Measurements from ENCODE around the gene TMEM123.
A peak's percentile ranks its signal among the peaks of the same experiment; 100 is the strongest.

The TMEM123 gene

DNA sequence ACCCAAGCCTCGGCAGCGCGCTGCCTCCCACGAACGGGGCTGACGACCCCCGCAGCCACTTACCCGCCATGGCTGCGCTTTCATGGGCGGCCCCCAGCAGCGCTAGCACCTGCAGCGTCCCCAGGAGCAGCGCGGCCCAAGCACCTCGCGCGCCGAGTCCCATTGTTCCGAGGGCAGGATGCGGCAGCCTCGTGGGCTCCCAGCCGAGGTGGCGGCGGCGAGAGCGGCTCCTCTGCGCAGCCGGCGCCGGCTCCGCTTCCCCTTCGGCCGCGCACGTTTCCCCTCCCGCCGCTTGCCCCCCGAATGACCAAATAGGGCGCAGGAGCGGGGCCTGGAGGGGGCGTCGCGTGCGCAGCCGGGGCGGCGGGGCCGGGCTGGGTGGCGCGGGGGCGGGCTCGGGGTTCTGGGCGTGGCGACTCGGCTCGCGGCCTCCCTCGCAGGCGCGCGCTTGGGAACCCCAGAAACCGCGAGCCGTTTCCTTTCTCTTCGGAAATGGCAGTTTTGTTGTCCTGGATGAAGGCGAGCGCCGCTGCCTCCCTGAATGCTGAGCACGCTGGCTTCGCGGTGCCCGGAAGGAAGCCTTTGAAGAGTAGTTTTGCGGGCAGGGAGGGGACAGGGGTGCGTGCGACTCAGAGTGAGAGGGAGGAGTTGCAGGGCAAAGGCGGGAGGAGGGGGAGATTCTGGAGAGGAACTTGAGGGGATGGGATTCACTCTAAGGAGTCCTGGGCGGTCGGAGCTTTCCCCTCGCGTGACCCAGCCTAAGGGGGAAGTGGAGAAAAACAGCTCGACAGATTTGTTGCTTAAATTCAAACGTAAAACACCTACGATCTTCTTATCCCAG, at the start of gene TMEM123:
Gene TMEM123 (minus strand): TSS at position 305 of the 841 bp plus-strand sequence. CDS start 142 bp downstream, at position 163.
- DNase-seq = no peak

GRCh38 chr11:102500829-102501228, 48.3 kb upstream of the TMEM123 start:
- DNase-seq = no peak

GRCh38 chr11:102499931-102500330, 47.4 kb upstream of the TMEM123 start:
- DNase-seq = no peak

DNA sequence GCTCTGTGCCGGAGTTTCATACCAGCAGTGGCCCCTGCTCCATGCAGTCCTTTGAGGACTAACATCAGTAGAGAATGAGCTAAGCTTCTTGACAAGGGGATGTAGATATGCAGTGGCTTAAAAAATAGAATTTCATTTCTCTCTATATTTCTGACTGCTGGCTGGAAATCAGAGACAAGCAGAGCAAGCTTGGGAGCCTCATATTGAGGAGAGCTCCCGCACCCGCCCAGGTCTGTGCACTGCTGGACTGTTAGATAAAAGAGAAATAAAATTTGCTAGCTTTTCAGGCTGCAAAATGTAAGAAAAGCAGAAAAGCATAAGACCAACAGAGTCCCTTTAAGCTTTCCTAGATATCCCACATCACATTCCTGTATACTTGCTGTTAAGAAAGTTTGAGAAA, 46.6 kb upstream of the TMEM123 start:
- DNase-seq = no peak

DNA sequence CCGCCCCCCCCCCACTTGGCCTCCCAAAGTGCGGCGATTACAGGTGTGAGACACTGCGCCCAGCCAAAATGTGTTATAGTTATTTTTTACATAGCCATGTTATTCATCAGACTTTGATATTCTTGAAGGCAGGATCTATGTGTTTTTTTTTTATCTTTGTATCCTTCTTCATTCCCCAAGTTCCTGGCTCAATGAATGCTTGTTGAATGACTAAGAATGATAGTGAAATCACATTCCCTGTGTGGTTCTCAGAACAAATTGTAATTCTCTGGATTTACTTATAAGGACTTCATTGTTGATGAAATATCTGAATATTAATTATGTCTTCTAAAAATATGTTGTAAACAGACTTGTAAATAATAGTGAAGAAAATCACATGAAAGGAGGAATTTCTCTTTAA, 44.5 kb upstream of the TMEM123 start:
- no peak for DNase-seq

- peak; percentile 36 for DNase-seq
These were observed 42.8 kb upstream of the TMEM123 start for GRCh38 chr11:102495161-102496042.

GRCh38 chr11:102494216-102494615, 41.7 kb upstream of the TMEM123 start:
- no peak for DNase-seq

GRCh38 chr11:102493524-102493923, 41.0 kb upstream of the TMEM123 start:
- no peak for DNase-seq

DNA sequence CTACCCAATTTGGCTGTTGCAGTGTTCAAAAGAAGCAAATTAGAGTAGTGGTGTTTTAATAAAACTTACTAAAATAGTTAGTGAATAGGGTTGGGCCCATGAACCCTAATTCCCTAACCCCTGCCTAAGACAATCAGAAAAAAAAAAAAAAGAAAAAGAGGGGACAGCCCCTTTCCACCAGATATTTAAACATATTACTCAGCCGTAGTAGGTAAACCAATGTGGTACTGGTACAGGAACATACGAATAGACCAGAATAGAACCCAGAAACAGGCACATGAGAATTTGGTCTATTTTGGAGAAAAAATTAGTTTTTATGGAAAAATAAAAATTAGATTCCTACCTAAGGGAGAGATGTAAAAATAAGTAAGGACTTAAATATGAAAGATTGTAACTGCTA, 39.4 kb upstream of the TMEM123 start:
- DNase-seq = no peak

DNA sequence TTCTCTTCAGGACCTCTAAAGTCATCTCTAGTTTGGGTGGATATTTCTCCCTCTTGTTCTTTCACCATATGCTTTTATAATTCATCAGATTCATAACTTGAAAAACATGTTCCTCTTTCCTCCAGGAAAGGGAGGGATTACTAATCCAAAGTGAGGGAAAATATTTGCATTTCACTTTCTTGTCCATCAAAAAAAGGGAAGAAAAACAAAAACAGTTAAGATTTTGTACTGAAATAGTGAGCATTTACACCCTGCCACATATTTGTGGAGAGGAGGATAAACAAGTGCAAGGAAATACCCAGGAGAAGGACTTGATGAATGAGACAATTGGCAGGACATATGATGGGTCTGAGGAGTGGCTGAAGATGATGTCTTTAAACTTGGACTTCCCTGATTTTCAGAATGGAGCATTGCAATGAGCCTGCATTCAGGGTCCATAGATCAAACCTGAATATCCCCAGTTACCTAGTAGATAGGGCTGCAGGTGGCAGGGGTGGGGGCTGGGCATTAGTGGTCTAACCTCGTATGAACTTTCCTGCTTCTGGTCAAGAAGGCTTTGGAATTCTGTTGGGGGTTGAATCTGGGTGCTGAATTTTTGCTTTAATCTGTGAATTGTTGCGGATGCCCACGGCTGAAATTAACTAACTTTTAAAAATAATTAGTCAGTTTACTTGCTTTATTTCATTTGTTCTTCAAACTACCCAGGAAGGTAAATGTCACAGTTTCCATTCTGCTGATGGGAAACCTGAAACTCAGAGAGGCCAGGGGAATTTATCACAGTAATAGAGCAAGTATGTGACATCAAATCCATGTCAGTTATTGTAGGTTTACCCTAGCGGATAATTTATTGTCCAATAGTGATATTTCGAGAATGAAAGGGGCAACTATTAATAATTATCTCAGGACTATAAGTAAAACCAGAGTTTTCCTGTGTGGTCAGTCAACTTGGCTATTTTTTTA, 36.9 kb upstream of the TMEM123 start:
- DNase-seq = no peak

DNA sequence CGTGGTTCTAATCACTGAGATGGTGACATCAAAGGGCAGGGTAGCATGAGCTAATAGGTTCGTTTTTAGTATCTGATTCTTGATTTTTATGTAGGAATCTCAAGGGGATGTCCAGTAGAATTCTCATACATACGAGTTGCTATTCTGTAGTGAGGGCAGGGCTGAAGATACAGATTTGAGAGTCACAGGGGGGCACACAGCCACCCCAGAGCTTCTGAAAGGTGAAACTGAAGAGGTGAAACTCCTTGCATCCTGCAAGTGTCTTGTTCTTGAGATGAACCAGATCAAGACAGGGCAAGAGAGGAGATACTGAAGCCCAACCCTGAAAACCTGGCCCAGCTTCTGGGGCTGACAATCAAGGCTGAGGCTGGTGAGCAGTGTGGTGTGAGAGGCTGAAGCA, 35.6 kb upstream of the TMEM123 start:
- no peak for DNase-seq

DNA sequence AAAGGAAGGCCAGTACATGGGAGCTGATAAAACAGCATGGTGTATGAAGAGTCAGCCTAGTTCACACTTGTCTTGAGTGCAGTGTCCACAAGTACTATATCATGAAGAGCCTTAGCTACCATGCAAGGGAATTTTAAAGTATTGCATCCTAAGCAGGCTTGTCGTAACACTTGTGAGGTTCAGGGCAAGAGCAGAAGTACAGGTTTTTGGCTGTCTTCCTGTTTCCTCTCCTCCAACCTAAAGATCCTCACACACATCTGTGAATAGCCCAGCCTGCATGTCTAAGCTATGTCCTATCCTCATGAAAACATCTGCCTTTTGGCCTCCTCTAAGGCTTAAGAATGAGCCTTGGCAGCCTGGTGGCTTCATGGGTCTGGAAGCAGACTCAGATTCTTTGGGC, 34.6 kb upstream of the TMEM123 start:
- no peak for DNase-seq

DNA sequence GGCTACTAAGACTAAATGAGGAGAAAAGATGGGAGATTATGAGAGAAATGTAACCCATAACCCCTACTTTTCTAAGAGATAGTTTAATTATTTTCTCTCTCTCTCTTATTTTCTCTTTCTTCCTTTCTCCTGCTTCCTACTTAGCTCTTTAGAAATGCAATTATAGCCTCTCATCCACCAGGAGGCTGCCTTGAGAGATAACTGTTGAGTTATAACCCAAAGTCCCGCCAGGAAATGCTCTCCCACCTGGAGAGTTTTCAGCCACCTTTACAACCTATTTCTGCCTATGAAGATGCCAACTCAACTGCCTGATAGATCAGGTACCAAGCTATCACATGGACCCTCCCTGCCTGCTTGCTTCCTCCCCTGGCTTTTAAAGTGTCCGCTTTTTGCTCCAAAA, 34.0 kb upstream of the TMEM123 start:
- no peak for DNase-seq

DNA sequence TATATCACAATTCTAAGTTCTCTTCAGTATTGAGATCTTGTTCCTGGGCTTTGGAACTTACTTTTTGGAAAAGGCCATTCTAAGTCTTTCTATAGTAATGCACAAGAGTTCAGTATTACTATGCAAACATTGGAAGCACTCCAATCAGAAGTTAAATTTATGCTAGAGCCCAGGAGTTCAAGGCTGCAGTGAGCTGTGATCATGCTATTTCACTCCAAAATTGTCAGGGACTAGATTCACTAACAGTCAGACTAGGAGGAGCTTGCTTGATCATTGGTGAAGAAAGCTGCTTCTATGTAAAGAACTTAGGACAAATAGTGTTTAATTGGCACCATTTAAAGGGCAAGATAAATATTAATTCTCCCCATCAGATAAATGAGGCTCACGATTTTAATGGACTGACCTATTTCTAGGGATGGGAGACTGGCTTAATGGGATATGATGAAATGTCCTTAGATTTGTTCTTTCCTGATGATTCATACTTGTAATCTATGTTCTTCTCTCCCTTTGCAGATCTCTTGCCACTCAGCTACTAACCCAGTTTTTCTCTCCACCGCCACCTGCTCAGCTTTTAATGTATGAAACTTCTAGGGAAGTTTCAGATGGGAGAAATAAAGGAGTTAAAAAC, 32.6 kb upstream of the TMEM123 start:
- DNase-seq = no peak

DNA sequence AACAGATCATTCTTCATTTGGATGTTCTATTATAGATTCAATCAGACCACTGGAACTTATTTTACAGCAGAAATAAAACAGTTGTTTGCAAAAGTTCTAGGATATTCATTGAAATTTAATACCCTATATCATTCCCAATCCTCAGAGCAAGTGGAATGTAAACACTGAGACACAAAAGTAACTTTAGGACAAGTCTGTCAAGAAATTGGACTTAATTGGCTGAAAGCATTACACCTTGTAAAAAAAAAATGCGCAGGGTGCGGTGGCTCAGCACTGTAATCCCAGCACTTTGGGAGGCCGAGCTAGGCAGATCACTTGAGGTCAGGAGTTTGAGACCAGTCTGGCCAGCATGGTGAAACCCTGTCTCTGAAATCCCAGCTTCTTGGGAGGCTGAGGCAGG, 29.9 kb upstream of the TMEM123 start:
- no peak for DNase-seq

DNA sequence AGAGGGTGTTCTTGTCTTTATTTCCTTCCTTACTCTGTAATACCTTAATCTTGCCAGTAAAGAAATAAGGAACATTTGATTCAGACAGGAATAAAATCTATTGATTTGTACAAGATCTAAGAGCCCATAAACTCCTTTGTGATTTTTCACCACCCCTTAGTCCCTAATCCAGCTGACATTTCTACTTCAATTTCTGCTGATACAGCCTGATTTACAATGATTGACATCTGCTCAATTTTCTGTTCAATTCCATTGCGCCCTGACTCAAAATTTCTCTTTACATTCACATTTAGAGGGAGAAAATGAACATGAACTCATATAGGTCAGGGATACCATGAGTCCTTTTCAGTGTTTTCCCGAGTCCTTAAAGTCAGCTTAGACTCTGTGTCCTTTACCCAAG, 27.2 kb upstream of the TMEM123 start:
- DNase-seq = no peak

DNA sequence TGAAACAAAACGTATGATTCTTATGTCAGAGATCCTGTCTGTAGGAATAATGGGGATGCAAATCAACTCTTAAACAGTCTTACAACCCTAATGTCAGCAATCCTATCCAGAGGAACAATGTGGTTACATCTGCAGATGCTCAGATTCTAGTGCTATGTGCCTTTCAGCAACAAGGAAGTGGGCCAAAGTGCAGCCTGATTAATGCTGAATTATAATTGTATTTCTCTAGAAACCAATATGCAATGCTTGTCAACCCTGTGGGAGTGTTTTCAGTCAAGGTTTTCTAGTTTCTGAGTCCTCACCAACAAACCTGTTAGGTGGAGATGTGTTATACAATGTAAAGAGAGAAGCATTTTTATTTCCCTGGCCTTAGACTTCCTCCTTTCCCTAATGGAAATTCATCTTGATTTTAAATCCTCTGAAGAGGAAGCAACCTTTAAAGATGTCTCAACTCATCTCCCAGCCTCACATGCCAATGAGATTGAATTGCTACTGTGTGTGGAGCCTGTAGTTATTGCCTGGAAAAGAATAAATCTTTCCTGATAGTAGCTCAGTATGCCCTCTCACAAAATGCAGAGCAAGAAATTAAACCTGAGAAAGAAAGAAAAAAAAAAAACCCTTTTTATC, 26.2 kb upstream of the TMEM123 start:
- DNase-seq = no peak

GRCh38 chr11:102476812-102477211, 24.2 kb upstream of the TMEM123 start:
- DNase-seq = no peak

DNA sequence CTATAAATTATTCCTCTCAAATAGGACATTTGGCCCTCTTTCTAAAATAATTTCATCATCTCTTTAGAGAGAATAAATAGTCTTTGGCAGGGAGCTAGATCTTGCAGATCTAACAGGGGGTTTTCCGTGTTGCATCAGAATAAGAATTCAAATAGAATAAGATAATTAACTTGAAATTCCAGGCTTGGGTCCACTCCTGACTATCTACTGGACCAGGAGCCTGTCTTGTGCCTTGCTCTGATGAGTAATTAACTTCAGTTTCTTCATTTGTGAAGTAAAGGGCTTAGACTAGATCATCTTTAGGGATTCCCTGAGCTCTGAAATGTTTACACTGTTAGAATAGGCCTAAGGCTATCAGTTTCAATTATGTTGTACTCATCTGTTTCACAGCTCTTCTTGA, 23.5 kb upstream of the TMEM123 start:
- DNase-seq = no peak

- DNase-seq = no peak
These were observed 21.0 kb upstream of the TMEM123 start for GRCh38 chr11:102473543-102473942.

DNA sequence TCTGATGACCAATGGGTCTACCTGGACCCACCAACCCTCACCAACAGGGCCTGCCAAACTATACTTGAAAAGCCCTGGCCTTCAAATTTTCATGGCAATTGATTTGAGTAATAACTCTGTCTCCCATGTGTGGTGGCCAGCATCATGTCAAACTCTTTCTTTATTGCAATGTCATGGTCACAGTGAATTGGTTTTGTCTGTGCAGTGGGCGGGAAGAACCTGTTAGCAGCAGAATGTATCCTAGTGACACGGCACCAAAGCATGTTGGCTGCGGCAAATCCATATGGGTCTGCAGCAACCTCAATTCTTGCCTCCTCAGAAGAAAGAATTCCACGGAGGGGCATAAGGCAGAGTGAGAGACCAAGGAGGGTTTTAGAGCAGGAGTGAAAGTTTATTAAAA, 19.6 kb upstream of the TMEM123 start:
- no peak for DNase-seq

GRCh38 chr11:102471474-102471873, 18.9 kb upstream of the TMEM123 start:
- no peak for DNase-seq

All from NCI-H187 treated with DMSO at 0.1 percent for 48 hours (cell line).